IMR-90 (cell line): ENCODE measurements around the gene WBP1L.
A peak's percentile ranks its signal among the peaks of the same experiment; 100 is the strongest.

ENCODE experiments used
- CEBPB ChIP-seq: IDR thresholded peaks from 2 replicates; pipeline ENCODE4 v1.6.1; 2012; ENCODE audit warnings: low read depth, low read length, improper control_type of control experiment
- CHD1 ChIP-seq: IDR thresholded peaks from 2 replicates; pipeline ENCODE4 v1.6.1; 2012; ENCODE audit warnings: low read depth, low read length, improper control_type of control experiment
- CTCF ChIP-seq: conservative IDR thresholded peaks from 2 replicates; pipeline ENCODE4 v1.5.1; 2012; ENCODE audit warnings: mild to moderate bottlenecking, low read depth, low read length, improper control_type of control experiment
- ELK1 ChIP-seq: fragments of 150-350 bp; IDR thresholded peaks from 2 replicates; pipeline ENCODE4 v1.6.1; 2016; ENCODE audit warnings: low read depth, mild to moderate bottlenecking, low read length, moderate library complexity, borderline replicate concordance
- FOS ChIP-seq: fragments of 150-350 bp; IDR thresholded peaks from 2 replicates; pipeline ENCODE4 v1.6.1; 2016; ENCODE audit warnings: low read depth, low read length
- MAZ ChIP-seq: IDR thresholded peaks from 2 replicates; pipeline ENCODE4 v1.6.1; 2012; ENCODE audit warnings: low read depth, mild to moderate bottlenecking, low read length, improper control_type of control experiment, moderate library complexity, borderline replicate concordance
- MXI1 ChIP-seq: IDR thresholded peaks from 2 replicates; pipeline ENCODE4 v1.6.1; 2012; ENCODE audit warnings: low read depth, mild to moderate bottlenecking, low read length, moderate library complexity, borderline replicate concordance
- POLR2A ChIP-seq: IDR thresholded peaks from 2 replicates; pipeline ENCODE4 v1.6.1; 2012; ENCODE audit warnings: mild to moderate bottlenecking, low read depth, low read length
- RAD21 ChIP-seq: IDR thresholded peaks from 2 replicates; pipeline ENCODE4 v1.6.1; 2012; ENCODE audit warnings: low read length, improper control_type of control experiment
- RCOR1 ChIP-seq: IDR thresholded peaks from 2 replicates; pipeline ENCODE4 v1.6.1; 2012; ENCODE audit warnings: mild to moderate bottlenecking, low read length, improper control_type of control experiment; ENCODE audit not compliant: insufficient replicate concordance
- RFX5 ChIP-seq: IDR thresholded peaks from 2 replicates; pipeline ENCODE4 v1.8.0; 2012; ENCODE audit warnings: low read depth, mild to moderate bottlenecking, low read length, moderate library complexity
- USF2 ChIP-seq: fragments of 150-350 bp; IDR thresholded peaks from 2 replicates; pipeline ENCODE4 v1.6.1; 2017; ENCODE audit warnings: mild to moderate bottlenecking, antibody characterized with exemption, low read length, low read depth

- TF ChIP-seq CTCF (no peak), POLR2A (no peak), RFX5 (no peak), RCOR1 (no peak), USF2 (no peak), MAZ (0 out of 2 replicates have a peak, but pooled peaks have one; percentile 34), CHD1 (no peak), CEBPB (no peak), ELK1 (no peak), MXI1 (no peak), RAD21 (no peak), FOS (no peak)
These were observed 70.7 kb downstream of the WBP1L start for GRCh38 chr10:102814453-102814871.
